ENCODE measurements around the gene FGL2. TPM values are rescaled to one million over a fixed set of nuclear protein-coding genes. Genes with fewer than 3 reads are reported as not detected.
"Not testable (repeated sequence)": the region's sequence is repeated elsewhere in the genome, so short reads cannot be mapped to it uniquely, and the experiment has no call there.

FGL2 gene
- total RNA-seq, 2 experiments from 2014 or later, result 1.5 to 1.6 TPM

DNA sequence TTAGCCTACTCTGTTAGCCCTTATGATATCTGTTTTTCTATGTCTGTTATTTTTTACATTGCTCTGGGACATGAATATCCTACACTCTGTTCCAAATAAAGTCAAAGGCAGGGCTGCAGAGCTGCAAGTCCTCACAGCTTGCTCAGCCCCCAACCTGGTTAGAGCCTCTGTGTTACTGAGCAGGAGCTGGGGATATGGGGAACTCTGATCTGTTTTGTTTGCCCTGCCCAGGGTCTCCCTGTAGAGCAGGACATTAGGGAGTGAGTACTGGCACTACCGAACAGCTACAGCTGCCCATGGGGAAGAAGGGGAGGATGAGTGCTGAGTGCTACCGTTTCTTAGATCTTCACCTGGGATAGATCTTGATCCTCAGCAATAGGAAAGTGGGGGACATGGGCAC is 32.8 kb upstream of the FGL2 start:
- ChIA-PET CTCF (no interaction called here), POLR2A (no interaction called here)
- H3K27me3 Mint-ChIP-seq, result no peaks in the 10 kb centered on the region
- TF ChIP-seq CTCF (IDR thresholded peaks at IDR 0.05), result no peak
- peaks cover 16% of the 10 kb centered on the region for H3K9me3 Mint-ChIP-seq
- H3K4me3 Mint-ChIP-seq, result no peak overlapping the region
- intact Hi-C loops (cut with DNase I, micrococcal nuclease), result no loop called here
- Histone ChIP-seq H3K4me3 (ENCODE audit: low read length) (no peak overlapping the region), H3K4me1 (ENCODE audit: insufficient read depth, low read length) (no peaks in the 10 kb centered on the region), H3K9me3 (ENCODE audit: control insufficient read depth in 1 of 2, insufficient read depth in 1 of 2, low read length in 2 of 2) (no peaks in the 10 kb centered on the region), H3K36me3 (ENCODE audit: insufficient read depth, low read length) (no peaks in the 10 kb centered on the region), H3K27me3 (ENCODE audit: control insufficient read depth in 1 of 2, insufficient read depth in 2 of 2, low read length in 2 of 2) (no peaks in the 10 kb centered on the region), H3K27ac (ENCODE audit: low read depth in 1 of 2, low read length in 2 of 2) (no peak overlapping the region)
- no peak for DNase-seq
- H3K36me3 Mint-ChIP-seq (ENCODE audit: low read depth), result peaks cover 41% of the 10 kb centered on the region
- H3K4me1 Mint-ChIP-seq (ENCODE audit: low read depth), result no peaks in the 10 kb centered on the region
- no peak overlapping the region for H3K27ac Mint-ChIP-seq
- ATAC-seq (ENCODE audit: poor library complexity), result no peak

GRCh38 chr7:77228795-77229194 is 29.2 kb upstream of the FGL2 start:
- H3K4me1 Mint-ChIP-seq (ENCODE audit: low read depth); H3K27me3 ChIP-seq (ENCODE audit: control insufficient read depth in 1 of 2, insufficient read depth in 2 of 2, low read length in 2 of 2); H3K4me1 ChIP-seq (ENCODE audit: insufficient read depth, low read length); H3K27ac ChIP-seq (ENCODE audit: low read depth in 1 of 2, low read length in 2 of 2); H3K9me3 ChIP-seq (ENCODE audit: control insufficient read depth in 1 of 2, insufficient read depth in 1 of 2, low read length in 2 of 2); H3K27me3 Mint-ChIP-seq; intact Hi-C loops (cut with DNase I, micrococcal nuclease); H3K4me3 Mint-ChIP-seq; POLR2A ChIA-PET; H3K27ac Mint-ChIP-seq; ATAC-seq (ENCODE audit: poor library complexity); CTCF ChIA-PET; DNase-seq; H3K4me3 ChIP-seq (ENCODE audit: low read length); H3K36me3 ChIP-seq (ENCODE audit: insufficient read depth, low read length): not testable (repeated sequence)
- Mint-ChIP-seq H3K9me3 (peaks cover 16% of the 10 kb centered on the region), H3K36me3 (ENCODE audit: low read depth) (peaks cover 33% of the 10 kb centered on the region)

- peaks cover 31% of the 10 kb centered on the region for H3K36me3 Mint-ChIP-seq (ENCODE audit: low read depth)
Observed at GRCh38 chr7:77226357-77226839, 26.8 kb upstream of the FGL2 start.

More at GRCh38 chr7:77226357-77226839, 26.8 kb upstream of the FGL2 start:
- ATAC-seq (ENCODE audit: poor library complexity) (no peak), DNase-seq (no peak)
- no peak overlapping the region for H3K4me3 ChIP-seq (ENCODE audit: low read length)
- no peak overlapping the region for H3K27ac ChIP-seq (ENCODE audit: low read depth in 1 of 2, low read length in 2 of 2)
- no peak overlapping the region for H3K27ac Mint-ChIP-seq
- H3K4me1 Mint-ChIP-seq (ENCODE audit: low read depth), result peaks cover 22% of the 10 kb centered on the region
- peaks cover 16% of the 10 kb centered on the region for H3K9me3 Mint-ChIP-seq
- intact Hi-C loops (cut with DNase I, micrococcal nuclease), result no loop called here
- H3K27me3 ChIP-seq (ENCODE audit: control insufficient read depth in 1 of 2, insufficient read depth in 2 of 2, low read length in 2 of 2), result no peaks in the 10 kb centered on the region
- CTCF ChIA-PET, result interaction anchor here (0.6 kb wide), 1 partner anchor 94 kb away, joined by 3 read pairs; no protein-coding TSS in a partner anchor
- no peaks in the 10 kb centered on the region for H3K27me3 Mint-ChIP-seq
- H3K4me1 ChIP-seq (ENCODE audit: insufficient read depth, low read length), result peaks cover 12% of the 10 kb centered on the region
- H3K36me3 ChIP-seq (ENCODE audit: insufficient read depth, low read length), result no peaks in the 10 kb centered on the region
- no peaks in the 10 kb centered on the region for H3K9me3 ChIP-seq (ENCODE audit: control insufficient read depth in 1 of 2, insufficient read depth in 1 of 2, low read length in 2 of 2)
- TF ChIP-seq CTCF (IDR thresholded peaks at IDR 0.05), result no peak
- H3K4me3 Mint-ChIP-seq, result no peak overlapping the region
- POLR2A ChIA-PET, result no interaction called here
